WI38 (cell line): ENCODE results near the gene SGO2.
"Not testable (repeated sequence)": the region's sequence is repeated elsewhere in the genome, so short reads cannot be mapped to it uniquely, and the experiment has no call there.

Experiments used
- H3K4me3 ChIP-seq: 2 replicates; pipeline ENCODE4 v1.5.1; 2011; ENCODE audit warnings: low read depth, mild to moderate bottlenecking, control low read depth, low read length
- TF ChIP-seq, protein P1 (sequence below): IDR thresholded peaks from 2 replicates; pipeline ENCODE4 v1.5.1; 2012; ENCODE audit warnings: low read depth, mild to moderate bottlenecking, control low read depth, low read length

Gene SGO2

DNA sequence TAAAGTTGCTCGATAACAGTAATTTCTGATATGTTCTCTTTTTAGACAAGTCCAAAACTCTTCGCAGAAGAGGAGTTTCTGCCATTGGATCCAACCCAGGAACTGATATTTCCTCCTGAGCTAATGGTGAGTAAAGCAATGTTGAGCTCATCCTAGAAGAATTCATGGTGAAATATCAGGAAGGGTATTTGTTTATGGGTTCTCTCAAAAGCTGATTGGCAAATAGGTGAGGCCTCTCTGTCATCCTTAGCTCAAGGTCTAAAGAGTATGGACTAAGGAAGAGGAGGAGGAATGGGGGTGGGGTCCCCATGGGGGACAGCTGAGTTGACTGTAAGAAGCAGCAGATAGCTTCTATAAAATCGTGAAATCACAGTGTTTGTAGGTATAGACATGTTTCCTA lies 78.0 kb downstream of the SGO2 start:
- H3K4me3 ChIP-seq = peak overlapping the region; percentile 15; the same call in 1 of the 2 replicates
- TF ChIP-seq, protein P1, sequence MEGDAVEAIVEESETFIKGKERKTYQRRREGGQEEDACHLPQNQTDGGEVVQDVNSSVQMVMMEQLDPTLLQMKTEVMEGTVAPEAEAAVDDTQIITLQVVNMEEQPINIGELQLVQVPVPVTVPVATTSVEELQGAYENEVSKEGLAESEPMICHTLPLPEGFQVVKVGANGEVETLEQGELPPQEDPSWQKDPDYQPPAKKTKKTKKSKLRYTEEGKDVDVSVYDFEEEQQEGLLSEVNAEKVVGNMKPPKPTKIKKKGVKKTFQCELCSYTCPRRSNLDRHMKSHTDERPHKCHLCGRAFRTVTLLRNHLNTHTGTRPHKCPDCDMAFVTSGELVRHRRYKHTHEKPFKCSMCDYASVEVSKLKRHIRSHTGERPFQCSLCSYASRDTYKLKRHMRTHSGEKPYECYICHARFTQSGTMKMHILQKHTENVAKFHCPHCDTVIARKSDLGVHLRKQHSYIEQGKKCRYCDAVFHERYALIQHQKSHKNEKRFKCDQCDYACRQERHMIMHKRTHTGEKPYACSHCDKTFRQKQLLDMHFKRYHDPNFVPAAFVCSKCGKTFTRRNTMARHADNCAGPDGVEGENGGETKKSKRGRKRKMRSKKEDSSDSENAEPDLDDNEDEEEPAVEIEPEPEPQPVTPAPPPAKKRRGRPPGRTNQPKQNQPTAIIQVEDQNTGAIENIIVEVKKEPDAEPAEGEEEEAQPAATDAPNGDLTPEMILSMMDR = no peak

DNA sequence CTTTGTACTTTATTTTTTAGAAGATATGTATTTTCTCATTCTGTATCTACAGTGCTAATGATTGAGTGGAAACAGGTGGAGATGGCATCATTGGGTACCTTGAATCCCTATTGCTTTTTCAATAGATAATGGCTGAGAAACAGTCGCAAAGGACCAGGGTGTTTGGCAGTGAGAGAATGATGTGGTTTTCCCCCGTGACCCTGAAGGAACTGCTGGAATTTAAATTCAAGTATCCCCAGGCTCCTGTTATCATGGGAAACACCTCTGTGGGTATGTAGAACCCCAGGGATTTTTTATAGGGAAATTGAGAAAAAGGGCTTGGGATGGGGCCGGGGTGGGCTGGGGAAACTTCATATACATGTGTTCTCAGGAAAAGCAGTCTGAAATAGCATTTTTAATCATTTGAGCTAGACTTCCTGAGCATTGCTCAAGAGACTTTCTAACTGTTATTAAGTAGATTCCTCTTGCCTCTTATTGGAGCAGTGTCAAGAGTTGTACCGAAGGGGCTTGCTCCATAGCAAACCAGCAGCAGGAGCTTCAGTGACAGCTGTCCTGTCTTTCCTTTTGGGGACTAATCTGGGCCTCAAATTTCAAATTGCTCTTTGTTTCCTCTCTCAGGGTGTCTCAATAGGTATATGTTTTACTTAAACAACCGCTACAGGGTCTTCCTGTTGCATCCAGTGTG lies 78.7 kb downstream of the SGO2 start:
- H3K4me3 ChIP-seq = no peak overlapping the region
- TF ChIP-seq, protein P1 = no peak

DNA sequence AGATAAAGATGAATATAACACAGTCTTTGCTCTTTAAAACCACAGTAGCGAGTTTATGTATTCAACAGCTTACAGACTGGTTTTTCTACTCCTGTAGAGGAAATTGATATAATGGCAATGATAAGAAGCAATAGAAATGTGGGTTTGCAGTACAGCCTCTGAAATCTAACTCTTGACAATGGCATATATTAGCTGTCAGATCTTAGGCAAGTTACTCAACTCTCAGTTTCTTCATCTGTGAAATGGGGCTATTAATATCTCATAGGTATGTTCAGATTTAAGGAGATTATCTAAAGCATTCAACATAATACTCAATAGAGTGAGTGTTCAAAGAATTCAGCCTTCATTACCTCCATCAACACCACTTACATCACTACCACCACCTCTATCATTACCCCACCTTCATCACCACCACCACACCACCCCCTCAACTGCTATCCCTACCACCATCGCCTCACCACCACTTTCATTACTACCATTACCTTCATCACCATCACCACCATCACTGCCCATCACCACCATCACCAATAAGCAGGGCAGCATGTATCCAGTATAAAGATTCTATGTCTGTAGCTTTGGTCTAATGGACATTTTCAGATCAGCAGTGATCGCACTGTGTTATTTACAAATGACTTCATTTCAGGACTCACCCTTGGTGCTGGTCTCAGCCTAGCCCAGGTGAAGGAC lies 82.5 kb downstream of the SGO2 start:
- TF ChIP-seq, protein P1 = no peak
- no peak overlapping the region for H3K4me3 ChIP-seq

DNA sequence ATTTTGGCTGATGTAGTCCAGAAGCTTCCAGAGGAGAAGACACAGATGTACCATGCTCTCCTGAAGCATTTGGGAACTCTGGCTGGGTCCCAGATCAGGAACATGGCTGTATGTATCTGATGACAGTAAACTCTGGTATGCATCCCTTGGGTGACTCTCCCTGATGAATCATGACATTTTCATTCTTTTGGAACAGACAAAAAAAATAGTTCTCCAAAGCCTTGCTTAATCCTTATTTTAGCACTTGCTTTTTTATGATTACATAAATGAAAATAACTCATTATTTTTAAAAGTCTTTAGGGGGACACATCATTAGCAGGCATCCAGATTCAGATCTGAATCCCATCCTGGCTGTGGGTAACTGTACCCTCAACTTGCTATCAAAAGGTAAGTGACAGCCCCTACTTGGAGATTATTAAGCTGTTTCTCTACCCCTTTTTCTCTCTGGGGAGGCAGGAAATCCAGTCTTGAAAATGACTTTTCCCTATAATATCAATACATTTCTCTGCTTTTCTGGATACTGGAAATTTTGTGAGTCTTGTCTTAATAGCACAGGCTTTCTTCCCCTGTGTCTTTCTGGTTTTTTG lies 83.1 kb downstream of the SGO2 start:
- peak overlapping the region; percentile 46 for H3K4me3 ChIP-seq
- TF ChIP-seq, protein P1 = no peak

DNA sequence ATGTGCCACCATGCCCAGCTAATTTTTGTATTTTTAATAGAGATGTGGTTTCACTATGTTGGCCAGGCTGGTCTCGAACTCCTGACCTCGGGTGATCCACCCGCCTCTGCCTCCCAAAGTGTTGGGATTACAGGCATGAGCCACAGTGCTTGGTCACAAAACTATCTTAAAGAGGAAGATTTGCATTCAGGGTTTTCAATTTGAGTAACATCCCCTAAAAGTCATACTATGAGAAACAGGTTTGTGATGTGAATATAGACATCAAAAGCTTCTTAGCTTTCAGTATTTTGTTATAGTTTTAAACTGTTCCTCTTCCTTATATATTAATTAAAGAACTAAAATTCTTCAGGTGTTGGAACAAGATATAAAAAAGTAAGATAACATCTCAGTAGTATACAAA lies 84.2 kb downstream of the SGO2 start:
- not testable (repeated sequence) for H3K4me3 ChIP-seq

DNA sequence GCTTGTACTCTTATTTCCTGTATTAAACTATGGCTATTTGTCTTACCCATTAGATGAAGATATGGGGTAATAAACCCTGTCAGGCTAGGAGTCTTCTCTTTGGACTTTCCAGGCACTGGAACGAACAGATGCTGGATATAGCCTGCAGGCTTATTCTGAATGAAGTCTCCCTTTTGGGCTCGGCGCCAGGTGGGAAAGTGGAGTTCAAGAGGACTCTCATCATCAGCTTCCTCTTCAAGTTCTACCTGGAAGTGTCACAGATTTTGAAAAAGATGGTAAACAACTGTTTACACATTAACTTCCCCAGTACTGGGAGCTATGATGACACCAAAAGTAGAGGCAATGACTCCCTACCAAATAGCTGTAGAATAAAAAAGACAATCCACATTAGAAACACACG lies 87.7 kb downstream of the SGO2 start:
- no peak overlapping the region for H3K4me3 ChIP-seq
- TF ChIP-seq, protein P1 = no peak

DNA sequence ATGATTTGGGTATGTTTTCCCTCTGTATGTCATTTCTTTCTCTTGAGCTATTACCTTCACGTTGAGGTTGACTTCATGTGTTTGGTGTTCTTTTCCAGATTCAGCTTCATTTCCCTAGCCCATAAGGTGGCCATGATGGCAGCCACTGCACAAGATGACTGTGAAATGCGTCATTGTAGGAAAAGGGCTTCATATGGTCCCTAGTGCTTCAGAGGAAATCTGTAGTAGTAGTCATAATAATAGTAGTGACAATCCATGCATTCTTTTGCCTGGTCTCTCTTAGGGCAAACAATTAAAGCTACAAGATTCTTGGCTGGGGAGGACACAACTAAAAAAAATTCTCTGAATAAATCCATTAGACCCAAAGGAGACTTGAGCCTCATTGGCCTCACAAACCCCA lies 88.2 kb downstream of the SGO2 start:
- H3K4me3 ChIP-seq = no peak overlapping the region
- TF ChIP-seq, protein P1 = no peak
